ENCODE measurements around the gene TMC7. TPM values are rescaled to one million over a fixed set of nuclear protein-coding genes. Genes with fewer than 3 reads are reported as not detected.

The TMC7 gene
- total RNA-seq, 1 donor from 2014 or later, result 3.1 TPM

DNA sequence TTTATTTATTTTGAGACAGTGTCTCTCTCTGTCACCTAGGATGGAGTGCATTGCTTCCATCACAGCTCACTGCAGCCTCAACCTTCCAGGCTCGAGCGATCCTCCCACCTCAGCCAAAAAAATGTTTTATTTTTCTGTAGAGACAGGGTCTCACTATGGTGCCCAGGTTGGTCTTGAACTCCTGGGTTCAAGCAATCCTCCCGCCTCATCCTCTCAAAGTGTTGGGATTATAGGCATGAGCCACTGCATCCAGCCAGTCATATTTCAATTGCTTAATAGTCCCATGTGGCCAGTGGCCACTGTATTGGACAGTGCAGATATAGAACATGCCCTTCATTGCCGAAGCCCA is 15.3 kb downstream of the TMC7 start:
- no peaks in the 10 kb centered on the region for H3K27me3 ChIP-seq (ENCODE audit: control insufficient read depth in 3 of 3, insufficient read depth in 3 of 3, low read length in 3 of 3)
- H3K9ac ChIP-seq (ENCODE audit: low read depth in 1 of 3, low read length in 3 of 3), result no peak overlapping the region
- H3K27ac ChIP-seq (ENCODE audit: low read depth, low read length), result no peak overlapping the region
- H3K4me1 ChIP-seq (ENCODE audit: control insufficient read depth in 3 of 3, insufficient read depth in 3 of 3, low read length in 3 of 3), result no peaks in the 10 kb centered on the region
- H3K9me3 ChIP-seq (ENCODE audit: control insufficient read depth in 3 of 3, low read length in 3 of 3), result no peaks in the 10 kb centered on the region
- no peak overlapping the region for H3K4me3 ChIP-seq (ENCODE audit: low read length in 3 of 3)
- no peaks in the 10 kb centered on the region for H3K36me3 ChIP-seq (ENCODE audit: control insufficient read depth in 3 of 3, insufficient read depth in 3 of 3, low read length in 3 of 3)

DNA sequence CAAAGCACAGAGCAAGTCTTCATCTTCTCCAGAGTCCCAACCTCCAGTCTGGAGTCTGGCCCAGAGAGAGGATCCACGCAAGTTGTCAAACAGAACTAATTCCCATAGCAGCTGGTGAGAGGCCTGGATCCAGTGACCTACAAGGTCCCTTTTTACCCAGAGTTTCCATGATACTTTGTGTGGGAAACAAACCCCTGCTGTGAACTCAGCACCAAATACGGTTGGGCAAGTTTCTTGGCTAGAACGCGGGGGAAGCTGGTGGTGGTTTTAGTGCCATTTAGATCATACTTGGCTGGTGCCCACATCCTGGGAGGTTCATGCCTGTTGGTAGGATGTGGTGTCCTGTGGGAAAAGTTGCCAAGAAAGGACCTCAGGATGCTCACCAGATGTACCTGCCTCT is 18.1 kb downstream of the TMC7 start:
- no peak overlapping the region for H3K27ac ChIP-seq (ENCODE audit: low read depth, low read length)
- H3K4me1 ChIP-seq (ENCODE audit: control insufficient read depth in 3 of 3, insufficient read depth in 3 of 3, low read length in 3 of 3), result peaks cover 0 to 12% (median 7%) of the 10 kb centered on the region in 3 donors
- H3K9ac ChIP-seq (ENCODE audit: low read depth in 1 of 3, low read length in 3 of 3), result no peak overlapping the region

GRCh38 chr16:19003935-19004334 is 20.2 kb downstream of the TMC7 start:
- H3K27ac ChIP-seq (ENCODE audit: low read depth, low read length), result no peak overlapping the region
- no peak overlapping the region for H3K9ac ChIP-seq (ENCODE audit: low read depth in 1 of 3, low read length in 3 of 3)
- H3K4me1 ChIP-seq (ENCODE audit: control insufficient read depth in 3 of 3, insufficient read depth in 3 of 3, low read length in 3 of 3), result peaks cover 0 to 12% (median 7%) of the 10 kb centered on the region in 3 donors
- H3K4me3 ChIP-seq (ENCODE audit: low read length in 3 of 3), result no peak overlapping the region
- no peaks in the 10 kb centered on the region for H3K27me3 ChIP-seq (ENCODE audit: control insufficient read depth in 3 of 3, insufficient read depth in 3 of 3, low read length in 3 of 3)
- no peaks in the 10 kb centered on the region for H3K9me3 ChIP-seq (ENCODE audit: control insufficient read depth in 3 of 3, low read length in 3 of 3)
- H3K36me3 ChIP-seq (ENCODE audit: control insufficient read depth in 3 of 3, insufficient read depth in 3 of 3, low read length in 3 of 3), result no peaks in the 10 kb centered on the region

More for the DNA sequence above, 18.1 kb downstream of the TMC7 start:
- H3K9me3 ChIP-seq (ENCODE audit: control insufficient read depth in 3 of 3, low read length in 3 of 3), result no peaks in the 10 kb centered on the region
- H3K27me3 ChIP-seq (ENCODE audit: control insufficient read depth in 3 of 3, insufficient read depth in 3 of 3, low read length in 3 of 3), result no peaks in the 10 kb centered on the region
- no peak overlapping the region for H3K4me3 ChIP-seq (ENCODE audit: low read length in 3 of 3)
- H3K36me3 ChIP-seq (ENCODE audit: control insufficient read depth in 3 of 3, insufficient read depth in 3 of 3, low read length in 3 of 3), result no peaks in the 10 kb centered on the region

GRCh38 chr16:19005561-19006445 is 22.1 kb downstream of the TMC7 start:
- no peak overlapping the region for H3K4me3 ChIP-seq (ENCODE audit: low read length in 3 of 3)
- H3K36me3 ChIP-seq (ENCODE audit: control insufficient read depth in 3 of 3, insufficient read depth in 3 of 3, low read length in 3 of 3), result peaks cover 0 to 3% (median 3%) of the 10 kb centered on the region in 3 donors
- H3K27me3 ChIP-seq (ENCODE audit: control insufficient read depth in 3 of 3, insufficient read depth in 3 of 3, low read length in 3 of 3), result no peaks in the 10 kb centered on the region
- H3K9ac ChIP-seq (ENCODE audit: low read depth in 1 of 3, low read length in 3 of 3), result no peak overlapping the region
- no peak overlapping the region for H3K27ac ChIP-seq (ENCODE audit: low read depth, low read length)
- H3K4me1 ChIP-seq (ENCODE audit: control insufficient read depth in 3 of 3, insufficient read depth in 3 of 3, low read length in 3 of 3), result peaks cover 0 to 12% (median 7%) of the 10 kb centered on the region in 3 donors
- H3K9me3 ChIP-seq (ENCODE audit: control insufficient read depth in 3 of 3, low read length in 3 of 3), result peaks cover 2 to 5% (median 3%) of the 10 kb centered on the region in 3 donors

DNA sequence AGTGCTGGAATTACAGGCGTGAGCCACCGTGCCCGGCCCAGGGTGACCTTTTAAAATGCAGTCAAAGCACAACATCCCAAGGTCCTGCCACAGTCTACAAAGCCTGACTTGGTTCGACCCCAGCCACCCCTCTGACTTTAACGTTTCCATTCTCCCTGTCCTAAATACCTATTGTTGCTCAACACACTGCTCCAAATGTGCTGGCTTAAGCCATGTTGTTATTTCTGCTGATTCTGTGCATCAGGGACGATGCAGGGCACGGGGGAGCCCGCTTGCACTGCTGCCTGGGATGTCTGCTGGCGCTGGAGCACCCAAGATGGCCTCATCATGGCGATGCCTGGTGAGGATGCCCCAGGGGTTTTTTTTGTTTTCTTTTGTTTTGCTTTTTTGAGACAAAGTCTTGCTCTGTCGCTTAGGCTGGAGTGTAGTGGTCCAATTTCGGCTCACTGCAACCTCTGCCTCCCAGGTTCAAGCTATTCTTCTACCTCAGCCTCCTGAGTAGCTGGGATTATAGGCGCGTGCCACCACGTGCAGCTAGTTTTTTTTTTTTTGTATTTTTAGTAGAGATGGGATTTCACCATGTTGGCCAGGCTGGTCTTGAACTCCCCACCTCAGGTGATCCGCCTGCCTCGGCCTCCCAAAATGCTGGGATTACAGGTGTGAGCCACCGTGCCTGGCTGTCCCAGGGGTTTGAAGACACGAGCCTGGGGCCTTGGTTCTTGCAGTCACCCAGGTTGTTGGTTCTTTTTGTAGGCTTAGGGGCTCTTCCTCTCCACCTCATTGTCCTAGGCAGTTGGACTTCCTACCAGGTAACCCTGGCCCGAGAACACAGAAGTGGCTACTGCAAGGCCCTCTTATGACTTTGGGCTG is 22.9 kb downstream of the TMC7 start:
- no peaks in the 10 kb centered on the region for H3K27me3 ChIP-seq (ENCODE audit: control insufficient read depth in 3 of 3, insufficient read depth in 3 of 3, low read length in 3 of 3)
- peaks cover 2 to 5% (median 3%) of the 10 kb centered on the region in 3 donors for H3K9me3 ChIP-seq (ENCODE audit: control insufficient read depth in 3 of 3, low read length in 3 of 3)
- peaks cover 0 to 12% (median 7%) of the 10 kb centered on the region in 3 donors for H3K4me1 ChIP-seq (ENCODE audit: control insufficient read depth in 3 of 3, insufficient read depth in 3 of 3, low read length in 3 of 3)
- H3K9ac ChIP-seq (ENCODE audit: low read depth in 1 of 3, low read length in 3 of 3), result no peak overlapping the region
- peaks cover 0 to 4% (median 3%) of the 10 kb centered on the region in 3 donors for H3K36me3 ChIP-seq (ENCODE audit: control insufficient read depth in 3 of 3, insufficient read depth in 3 of 3, low read length in 3 of 3)
- no peak overlapping the region for H3K27ac ChIP-seq (ENCODE audit: low read depth, low read length)
- H3K4me3 ChIP-seq (ENCODE audit: low read length in 3 of 3), result no peak overlapping the region

GRCh38 chr16:19008245-19009169 is 24.8 kb downstream of the TMC7 start:
- no peak overlapping the region for H3K27ac ChIP-seq (ENCODE audit: low read depth, low read length)
- no peak overlapping the region for H3K4me3 ChIP-seq (ENCODE audit: low read length in 3 of 3)
- peaks cover 0 to 4% (median 3%) of the 10 kb centered on the region in 3 donors for H3K36me3 ChIP-seq (ENCODE audit: control insufficient read depth in 3 of 3, insufficient read depth in 3 of 3, low read length in 3 of 3)
- H3K9ac ChIP-seq (ENCODE audit: low read depth in 1 of 3, low read length in 3 of 3), result no peak overlapping the region
- peaks cover 0 to 12% (median 7%) of the 10 kb centered on the region in 3 donors for H3K4me1 ChIP-seq (ENCODE audit: control insufficient read depth in 3 of 3, insufficient read depth in 3 of 3, low read length in 3 of 3)
- no peaks in the 10 kb centered on the region for H3K27me3 ChIP-seq (ENCODE audit: control insufficient read depth in 3 of 3, insufficient read depth in 3 of 3, low read length in 3 of 3)
- H3K9me3 ChIP-seq (ENCODE audit: control insufficient read depth in 3 of 3, low read length in 3 of 3), result peaks cover 2 to 5% (median 3%) of the 10 kb centered on the region in 3 donors

DNA sequence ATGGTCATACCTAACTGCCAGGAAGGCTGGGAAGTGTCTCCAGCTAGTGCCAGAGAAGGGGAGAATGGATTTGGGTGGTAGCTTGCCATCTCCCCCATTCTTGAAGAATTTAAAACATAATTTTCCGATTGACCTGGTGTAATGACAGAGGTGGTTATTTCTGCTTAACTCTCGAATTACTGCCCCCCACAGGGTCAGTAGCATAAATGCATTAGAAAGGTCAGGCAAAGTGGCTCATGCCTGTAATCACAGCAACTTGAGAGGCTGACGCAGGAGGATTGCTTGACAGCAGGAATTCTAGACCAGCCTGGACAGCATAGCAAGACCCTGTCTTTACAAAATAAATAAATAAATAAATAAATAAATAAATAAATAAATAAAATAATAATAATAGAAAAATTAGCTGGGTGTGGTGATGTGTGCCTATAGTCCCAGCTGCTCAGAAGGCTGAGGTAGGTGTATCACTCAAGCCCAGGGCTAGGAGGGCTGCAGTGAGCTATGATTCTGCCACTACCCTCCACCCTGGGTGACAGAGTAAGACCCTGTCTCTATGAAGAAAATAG is 27.5 kb downstream of the TMC7 start:
- H3K4me1 ChIP-seq (ENCODE audit: control insufficient read depth in 3 of 3, insufficient read depth in 3 of 3, low read length in 3 of 3), result peaks cover 0 to 3% (median 0%) of the 10 kb centered on the region in 3 donors
- no peak overlapping the region for H3K27ac ChIP-seq (ENCODE audit: low read depth, low read length)
- H3K4me3 ChIP-seq (ENCODE audit: low read length in 3 of 3), result no peak overlapping the region
- peaks cover 2 to 5% (median 3%) of the 10 kb centered on the region in 3 donors for H3K9me3 ChIP-seq (ENCODE audit: control insufficient read depth in 3 of 3, low read length in 3 of 3)
- H3K27me3 ChIP-seq (ENCODE audit: control insufficient read depth in 3 of 3, insufficient read depth in 3 of 3, low read length in 3 of 3), result no peaks in the 10 kb centered on the region
- H3K9ac ChIP-seq (ENCODE audit: low read depth in 1 of 3, low read length in 3 of 3), result no peak overlapping the region
- peaks cover 0 to 4% (median 3%) of the 10 kb centered on the region in 3 donors for H3K36me3 ChIP-seq (ENCODE audit: control insufficient read depth in 3 of 3, insufficient read depth in 3 of 3, low read length in 3 of 3)

GRCh38 chr16:19014461-19014860 is 30.7 kb downstream of the TMC7 start:
- Histone ChIP-seq H3K9ac (ENCODE audit: low read depth in 1 of 3, low read length in 3 of 3) (no peak overlapping the region), H3K9me3 (ENCODE audit: control insufficient read depth in 3 of 3, low read length in 3 of 3) (peaks cover 2 to 5% (median 3%) of the 10 kb centered on the region in 3 donors), H3K4me1 (ENCODE audit: control insufficient read depth in 3 of 3, insufficient read depth in 3 of 3, low read length in 3 of 3) (no peaks in the 10 kb centered on the region), H3K27me3 (ENCODE audit: control insufficient read depth in 3 of 3, insufficient read depth in 3 of 3, low read length in 3 of 3) (no peaks in the 10 kb centered on the region), H3K4me3 (ENCODE audit: low read length in 3 of 3) (no peak overlapping the region), H3K27ac (ENCODE audit: low read depth, low read length) (no peak overlapping the region), H3K36me3 (ENCODE audit: control insufficient read depth in 3 of 3, insufficient read depth in 3 of 3, low read length in 3 of 3) (peaks cover 0 to 4% (median 3%) of the 10 kb centered on the region in 3 donors)

- Histone ChIP-seq H3K9me3 (ENCODE audit: control insufficient read depth in 3 of 3, low read length in 3 of 3) (no peaks in the 10 kb centered on the region), H3K36me3 (ENCODE audit: control insufficient read depth in 3 of 3, insufficient read depth in 3 of 3, low read length in 3 of 3) (no peaks in the 10 kb centered on the region), H3K4me3 (ENCODE audit: low read length in 3 of 3) (no peak overlapping the region), H3K27ac (ENCODE audit: low read depth, low read length) (no peak overlapping the region), H3K27me3 (ENCODE audit: control insufficient read depth in 3 of 3, insufficient read depth in 3 of 3, low read length in 3 of 3) (no peaks in the 10 kb centered on the region), H3K9ac (ENCODE audit: low read depth in 1 of 3, low read length in 3 of 3) (no peak overlapping the region), H3K4me1 (ENCODE audit: control insufficient read depth in 3 of 3, insufficient read depth in 3 of 3, low read length in 3 of 3) (no peaks in the 10 kb centered on the region)
Measured at GRCh38 chr16:19017179-19017578, 33.4 kb downstream of the TMC7 start.
